NCI-H2029 (cell line): ENCODE data around the gene PRKN.
"Not testable (repeated sequence)": the region's sequence is repeated elsewhere in the genome, so short reads cannot be mapped to it uniquely, and the experiment has no call there.

Experiments
- DNase-seq: peaks from one replicate; lab custom pipeline; 2025; lab: John Stamatoyannopoulos, UW

Gene PRKN

DNA sequence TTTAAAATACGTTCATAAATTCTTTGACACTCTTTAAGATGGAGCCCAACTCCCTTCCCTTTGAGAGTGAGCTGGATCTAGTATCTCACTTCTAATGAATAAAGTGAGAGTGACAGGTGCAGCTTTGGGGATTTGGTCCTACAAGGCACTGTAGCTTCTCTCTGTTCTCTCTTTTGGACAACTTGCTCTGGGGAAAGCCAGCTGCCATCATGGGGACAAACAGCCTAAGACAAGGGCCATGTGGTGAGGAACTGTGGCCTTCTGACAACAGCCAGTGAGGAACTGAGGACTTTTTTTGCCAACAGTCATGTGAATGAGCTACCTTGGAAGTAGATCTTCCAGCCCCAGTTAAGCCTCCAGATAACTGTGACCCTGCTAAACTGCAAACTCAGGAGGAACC is 1180.9 kb downstream of the PRKN start:
- no peak for DNase-seq

DNA sequence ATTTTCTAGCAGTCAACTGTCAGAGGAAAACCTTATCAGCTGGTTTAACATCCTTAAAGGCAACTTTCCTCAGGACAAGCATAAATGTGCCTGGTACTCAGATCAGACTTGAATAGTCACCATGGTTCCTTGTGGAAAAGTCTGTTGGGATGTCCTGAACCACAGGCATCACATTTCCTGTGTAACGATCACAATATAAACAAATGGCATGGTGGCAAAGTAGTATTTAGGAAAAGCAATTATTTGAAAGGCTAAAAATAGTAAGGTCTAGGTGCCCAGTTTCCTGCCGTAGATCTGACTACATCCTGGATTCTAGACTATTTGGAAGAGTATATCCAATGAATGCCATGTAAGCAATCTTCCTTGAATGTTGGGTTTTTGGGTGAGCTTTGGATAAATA is 1181.8 kb downstream of the PRKN start:
- DNase-seq = no peak

DNA sequence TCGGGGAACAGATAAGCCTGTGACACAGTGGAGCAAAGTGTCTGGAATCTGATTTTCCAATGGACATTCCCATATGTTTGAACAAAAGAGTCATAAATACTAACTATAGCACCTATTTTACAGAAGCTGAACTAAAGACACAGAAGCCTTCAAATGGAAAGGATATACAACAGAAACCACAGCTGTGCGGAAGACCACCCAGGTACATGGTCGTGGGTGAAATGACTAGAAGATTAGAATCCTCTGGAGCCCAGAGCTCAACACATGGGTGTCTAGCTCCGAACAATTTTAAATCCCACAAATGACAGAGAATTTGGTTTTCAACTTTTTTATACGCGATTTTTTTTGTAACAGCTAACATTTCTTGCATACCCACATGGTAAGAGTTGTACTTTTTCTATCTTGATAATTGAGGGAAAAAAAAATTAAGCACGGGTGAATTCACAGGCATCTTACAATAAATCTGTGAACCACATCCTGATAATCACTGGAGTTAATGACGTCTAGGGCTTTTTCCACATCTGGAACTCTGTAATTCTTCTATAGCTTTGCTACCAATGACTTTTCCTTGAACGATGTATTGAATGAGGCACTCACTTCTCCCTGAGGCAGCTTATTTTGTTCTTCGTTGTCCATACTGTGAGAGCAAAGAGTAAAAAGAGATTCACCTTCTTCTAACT is 1182.6 kb downstream of the PRKN start:
- DNase-seq = no peak

DNA sequence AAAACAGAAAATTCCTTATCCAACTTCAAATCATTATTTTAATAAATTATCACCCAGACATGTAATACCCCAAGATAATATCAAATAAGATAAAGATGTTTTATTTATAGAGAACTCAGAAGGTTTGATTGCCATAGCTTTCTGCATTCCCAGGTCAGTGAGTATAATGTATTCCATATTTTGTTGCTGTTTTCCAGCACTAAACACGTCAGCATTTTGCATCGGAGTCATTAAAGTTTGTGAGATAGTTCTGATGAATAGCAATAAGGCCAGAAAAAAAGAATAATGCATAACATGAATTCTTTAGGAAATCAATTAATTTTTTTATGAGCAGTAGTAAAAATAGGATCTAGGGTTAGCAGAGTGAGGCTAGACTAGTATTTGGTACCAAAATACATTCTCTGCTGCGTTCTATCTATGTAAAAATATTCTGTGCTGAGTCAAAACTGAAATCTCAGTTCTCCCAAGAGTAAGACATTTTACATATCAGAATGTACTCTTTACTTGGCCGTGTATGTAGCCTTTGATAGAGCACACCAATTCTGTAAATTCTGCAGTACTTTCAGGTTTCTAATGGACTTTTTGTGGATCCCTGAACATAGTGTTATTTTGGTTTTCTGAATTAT is 1183.8 kb downstream of the PRKN start:
- DNase-seq = no peak

DNA sequence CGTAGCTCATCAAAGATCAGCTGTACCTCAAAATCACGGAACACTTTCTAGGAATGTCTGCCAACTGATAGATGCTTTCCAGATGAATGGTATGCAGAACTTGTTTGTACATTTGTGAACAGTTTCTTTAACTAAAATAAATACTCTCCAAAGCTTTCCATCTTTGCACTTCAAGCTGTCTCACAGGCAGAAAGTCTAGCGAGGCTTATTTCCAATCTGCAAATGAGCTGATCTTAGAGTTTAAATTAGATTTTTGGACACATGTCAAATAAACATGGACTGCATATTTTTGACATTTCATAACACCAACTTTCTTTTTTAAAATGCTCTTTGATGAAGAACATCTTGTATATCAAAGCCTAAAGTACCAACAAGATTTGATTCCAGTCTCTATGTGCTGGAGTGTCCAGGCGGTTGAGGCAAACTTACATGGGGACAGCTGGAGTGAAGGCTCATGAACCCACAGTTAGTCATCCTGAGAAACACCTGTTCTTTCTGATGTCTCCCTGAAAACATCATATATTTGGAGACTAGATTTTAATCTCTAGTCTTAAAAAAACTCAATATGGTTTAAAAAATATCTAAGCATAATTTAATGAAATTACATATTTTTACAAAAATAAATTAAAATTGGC is 1185.1 kb downstream of the PRKN start:
- DNase-seq = no peak

- no peak for DNase-seq
These were observed 1187.0 kb downstream of the PRKN start for GRCh38 chr6:161540532-161540931.

DNA sequence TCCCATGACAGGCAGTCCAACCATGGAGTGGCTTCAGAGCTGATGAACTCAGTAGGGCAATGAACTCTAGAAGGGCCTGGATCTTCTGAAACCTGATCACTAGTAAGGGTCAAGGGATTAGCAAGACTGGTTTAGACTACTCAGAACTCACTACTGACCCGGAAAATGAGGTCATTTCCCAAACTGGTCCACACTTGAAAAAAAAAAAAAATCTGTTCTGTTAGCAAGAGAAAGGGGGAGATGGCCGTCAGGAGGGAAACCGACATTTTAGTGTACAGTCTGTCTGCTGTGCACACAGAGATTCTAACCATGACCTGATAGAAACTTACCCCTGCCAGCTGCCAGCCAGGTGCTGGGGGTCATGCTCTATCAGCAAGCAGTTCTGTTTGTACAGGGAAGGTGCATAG is 1191.3 kb downstream of the PRKN start:
- DNase-seq = no peak

GRCh38 chr6:161534264-161534873 is 1193.2 kb downstream of the PRKN start:
- DNase-seq = no peak

DNA sequence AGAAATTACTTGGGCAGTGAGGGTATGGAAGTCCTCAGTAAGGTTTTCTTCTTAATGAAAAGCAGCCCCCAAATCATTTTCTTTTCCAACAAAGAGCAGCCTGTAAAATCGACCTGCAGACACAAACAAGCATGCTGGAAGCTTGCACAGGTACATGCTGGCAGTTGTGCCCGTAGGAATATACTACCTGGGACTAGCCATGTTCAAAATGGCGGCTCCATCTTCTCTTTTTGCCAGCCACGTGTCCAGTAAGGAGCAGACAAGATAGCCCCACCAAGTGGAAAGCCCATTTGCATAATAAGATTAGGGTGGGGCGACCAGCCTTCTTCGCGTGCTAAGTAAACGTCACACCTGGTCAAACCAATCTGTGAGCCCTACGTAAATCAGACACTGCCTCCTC is 1194.3 kb downstream of the PRKN start:
- no peak for DNase-seq

DNA sequence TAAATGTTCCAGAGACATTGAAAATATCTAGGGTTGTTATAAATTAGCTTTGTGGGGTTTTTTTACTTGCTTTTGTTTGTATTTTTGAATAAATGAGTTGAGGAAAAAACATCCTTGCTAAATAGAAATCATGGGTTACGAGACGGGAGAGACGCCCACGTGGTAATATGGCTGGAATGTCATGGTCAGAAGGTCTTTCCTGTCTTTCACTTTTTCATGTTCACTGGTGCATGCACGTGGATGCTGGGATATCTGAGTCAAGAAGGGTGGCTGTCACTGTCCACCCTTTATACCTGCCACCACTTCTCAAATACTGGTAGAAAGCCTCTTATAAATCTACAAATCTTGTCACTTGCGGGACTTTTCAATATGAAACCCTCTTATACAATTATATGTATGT is 1195.0 kb downstream of the PRKN start:
- no peak for DNase-seq

DNA sequence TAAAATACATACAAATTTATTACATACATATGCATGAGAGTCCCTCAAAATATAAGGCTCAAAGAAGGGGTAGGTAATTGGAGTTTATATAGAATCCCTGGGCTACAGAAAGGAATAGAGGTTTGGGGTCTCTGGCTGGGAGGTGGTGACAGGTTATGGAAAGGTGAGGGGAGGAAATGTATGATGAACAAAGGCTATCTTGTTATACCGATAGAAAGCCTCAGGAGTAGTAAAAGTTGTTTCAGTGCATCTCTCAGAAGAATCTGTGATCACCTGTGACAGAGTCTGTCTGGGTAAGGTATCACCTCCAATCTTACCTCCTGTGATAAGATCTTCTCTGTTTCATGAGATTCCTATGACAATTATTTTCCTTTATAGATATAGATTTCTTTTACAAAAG is 1200.8 kb downstream of the PRKN start:
- DNase-seq = no peak

- DNase-seq = no peak
These were observed 1204.2 kb downstream of the PRKN start for GRCh38 chr6:161523362-161523761.

DNA sequence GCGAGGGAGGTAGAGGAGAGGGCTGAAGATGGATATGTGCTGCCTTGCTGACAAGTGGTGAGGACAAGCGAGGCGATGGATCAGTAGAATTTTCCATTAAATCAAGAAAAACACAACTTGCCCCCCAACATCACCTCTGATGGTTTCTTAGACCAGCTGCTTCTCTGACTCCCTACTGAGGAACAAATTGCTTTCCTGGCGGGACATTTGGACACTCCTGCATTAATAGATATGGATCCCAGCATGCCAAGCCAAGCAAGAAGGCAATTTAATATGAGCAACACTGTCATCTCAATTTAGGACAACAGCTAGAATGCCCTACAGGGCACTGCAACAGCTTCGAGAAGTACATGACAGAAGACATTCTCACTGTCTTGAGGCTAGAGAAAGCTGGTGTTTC is 1205.3 kb downstream of the PRKN start:
- DNase-seq = no peak

DNA sequence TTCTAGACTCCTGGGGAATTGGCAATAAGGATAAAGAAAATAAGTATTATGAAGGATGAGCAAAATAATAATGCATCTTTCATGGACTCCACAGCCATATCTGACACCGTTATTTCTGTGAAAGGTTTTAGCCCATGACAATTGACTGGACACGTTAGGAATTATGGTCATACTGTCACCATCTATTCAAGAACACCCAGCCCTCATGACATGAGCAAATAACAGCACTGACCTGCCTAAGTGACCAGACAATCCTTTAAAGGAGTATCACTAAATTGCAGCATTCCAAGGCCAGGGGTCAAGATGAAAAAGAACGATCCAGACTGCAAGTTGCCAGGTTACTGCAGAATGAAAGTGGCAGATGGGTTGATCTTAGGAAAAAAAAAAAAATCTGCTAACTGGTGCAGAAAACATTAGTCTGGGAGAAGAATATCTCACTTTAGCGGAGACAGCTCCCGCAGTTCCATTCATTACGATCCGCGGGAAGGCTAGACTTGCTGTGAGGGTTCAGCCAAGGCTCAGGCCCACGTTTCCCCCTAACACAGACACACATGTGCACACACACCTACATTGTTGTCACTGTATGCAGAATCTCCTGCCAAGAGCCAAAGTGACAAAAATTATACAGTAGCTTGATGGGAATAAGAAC is 1216.0 kb downstream of the PRKN start:
- DNase-seq = no peak

DNA sequence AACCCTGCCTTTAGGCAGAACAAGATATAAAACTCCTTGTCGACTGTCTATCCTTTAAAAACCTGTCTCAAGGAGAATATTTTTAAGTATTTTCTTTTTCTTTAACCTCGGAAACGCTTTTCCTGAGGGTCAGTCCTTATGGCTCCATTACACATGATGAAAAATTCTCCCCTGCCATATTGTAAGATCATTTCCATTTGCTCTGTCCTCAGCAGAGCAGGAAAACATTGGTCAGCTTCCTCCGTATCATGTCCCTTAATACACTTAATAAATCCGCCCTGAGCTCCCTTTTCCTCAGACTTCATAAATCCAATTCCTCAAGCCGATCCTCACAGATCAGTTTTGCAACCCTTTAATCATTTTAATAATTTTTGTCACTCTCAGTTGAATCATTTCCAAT is 1219.2 kb downstream of the PRKN start:
- no peak for DNase-seq

DNA sequence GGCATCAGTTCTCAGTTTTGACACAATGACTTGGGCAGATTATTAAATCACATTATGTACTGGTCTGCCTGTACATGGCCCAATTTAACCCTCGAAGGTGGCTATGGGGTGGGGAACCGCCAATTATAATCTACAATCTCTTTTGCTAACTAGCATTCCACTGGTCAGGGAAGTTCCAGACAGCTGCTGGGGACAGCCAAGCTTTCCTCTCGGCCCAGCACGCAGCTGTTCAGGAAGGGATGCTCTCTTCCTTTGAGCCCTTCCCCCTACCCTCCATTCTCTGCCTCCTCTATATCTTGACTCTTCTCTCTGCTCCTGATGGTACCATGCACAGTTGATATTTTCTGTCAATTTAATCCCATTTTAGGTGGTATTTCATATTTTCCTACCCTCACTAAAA is 1220.2 kb downstream of the PRKN start:
- no peak for DNase-seq

- no peak for DNase-seq
These were observed 1224.0 kb downstream of the PRKN start for GRCh38 chr6:161503570-161503969.

- no peak for DNase-seq
These were observed 1228.7 kb downstream of the PRKN start for GRCh38 chr6:161498881-161499280.

- no peak for DNase-seq
These were observed 1229.2 kb downstream of the PRKN start for GRCh38 chr6:161498359-161498758.

DNA sequence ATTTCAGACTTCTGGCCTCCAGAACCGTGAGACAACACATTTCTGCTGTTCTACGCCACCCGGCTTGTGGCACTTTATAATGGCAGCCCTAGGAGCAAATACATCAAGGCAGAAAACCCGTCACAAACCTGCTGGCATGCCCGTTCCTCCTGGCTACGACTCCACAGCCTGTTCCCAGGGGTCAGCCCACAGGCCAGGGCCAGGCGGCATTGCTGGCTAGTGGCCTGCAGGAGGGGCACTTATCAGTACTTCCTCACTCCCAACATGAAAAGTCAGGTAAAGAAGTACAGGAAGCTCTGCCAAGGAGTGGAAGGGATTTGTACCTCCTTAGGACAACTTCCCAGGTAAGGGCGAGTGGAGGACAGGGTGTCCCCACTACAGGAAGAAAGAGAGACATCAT is 1230.6 kb downstream of the PRKN start:
- no peak for DNase-seq

- not testable (repeated sequence) for DNase-seq
These were observed 1231.3 kb downstream of the PRKN start for GRCh38 chr6:161496271-161496670.

- DNase-seq = no peak
These were observed 1233.0 kb downstream of the PRKN start for GRCh38 chr6:161494566-161494965.
